8988T (cell line): ENCODE data around the gene ZNF274.
"Not testable (repeated sequence)": the region's sequence is repeated elsewhere in the genome, so short reads cannot be mapped to it uniquely, and the experiment has no call there.

Experiments
- DNase-seq: peaks from one replicate; pipeline ENCODE4 v3.0.0; 2011

Gene ZNF274

DNA sequence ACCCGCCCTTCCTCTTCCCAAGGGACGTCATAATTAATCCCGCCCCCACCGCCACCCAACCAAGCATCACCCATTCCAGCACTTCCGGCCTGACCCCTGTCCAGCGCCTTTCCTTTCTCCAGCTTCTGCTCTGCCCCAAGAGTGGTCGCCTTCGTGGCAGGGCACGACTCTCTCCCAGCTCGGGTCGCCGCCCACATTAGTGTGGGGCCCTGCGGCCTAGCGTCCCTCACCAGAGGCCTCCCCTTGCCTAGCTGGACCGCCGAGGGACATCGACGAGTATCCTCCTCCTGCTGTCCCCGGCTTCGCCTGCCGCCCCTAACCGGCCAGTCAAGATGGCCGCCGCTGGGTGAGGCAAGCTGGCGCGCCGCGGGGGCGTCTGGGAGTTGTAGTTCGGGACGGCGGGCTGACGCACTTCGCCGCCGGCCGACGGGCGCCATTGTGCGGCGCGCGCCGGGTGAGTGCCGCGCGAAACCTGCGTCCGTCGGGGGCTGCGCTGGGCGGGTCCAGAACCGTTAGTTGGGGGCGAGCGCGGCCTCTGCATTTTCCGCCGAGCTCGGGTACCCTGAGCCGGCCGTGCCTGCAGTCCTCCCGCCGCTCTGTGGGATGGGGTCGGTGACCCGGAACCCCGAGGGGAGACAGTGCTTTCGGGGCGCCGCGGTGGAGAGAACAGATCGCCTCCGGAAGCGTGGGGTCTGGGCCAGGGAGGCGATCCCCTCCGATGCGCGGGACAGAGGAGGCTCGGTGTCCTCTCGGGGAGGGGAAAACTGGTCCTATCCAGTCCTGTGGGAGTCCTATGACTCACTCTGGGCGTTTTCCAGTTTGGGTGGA, at the start of gene ZNF274:
Gene ZNF274, plus strand, starts transcription at position 73 of the 828 bp plus-strand sequence. CDS start 905 bp downstream, outside the sequence.
- DNase-seq = peak; percentile 82

- DNase-seq = no peak
Measured at GRCh38 chr19:58134244-58134643, 48.6 kb upstream of the ZNF274 start.

GRCh38 chr19:58145849-58146248, 37.0 kb upstream of the ZNF274 start:
- no peak for DNase-seq

DNA sequence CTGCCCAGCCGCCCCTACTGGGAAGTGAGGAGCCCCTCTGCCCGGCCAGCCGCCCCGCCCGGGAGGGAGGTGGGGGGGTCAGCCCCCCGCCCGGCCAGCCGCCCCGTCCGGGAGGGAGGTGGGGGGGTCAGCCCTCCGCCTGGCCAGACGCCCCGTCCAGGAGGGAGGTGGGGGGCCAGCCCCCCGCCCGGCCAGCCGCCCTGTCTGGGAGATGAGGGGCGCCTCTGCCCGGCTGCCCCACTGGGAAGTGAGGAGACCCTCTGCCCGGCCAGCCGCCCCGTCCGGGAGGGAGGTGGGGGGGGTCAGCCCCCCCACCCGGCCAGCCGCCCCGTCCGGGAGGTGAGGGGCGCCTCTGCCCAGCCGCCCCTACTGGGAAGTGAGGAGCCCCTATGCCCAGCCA, 35.4 kb upstream of the ZNF274 start:
- not testable (repeated sequence) for DNase-seq

GRCh38 chr19:58150328-58150921, 32.4 kb upstream of the ZNF274 start, which contains the start of gene ZNF329:
Gene ZNF329, minus strand, starts transcription at chr19:58150789. Its CDS starts 21,286 bp downstream, at chr19:58129503.
- DNase-seq = peak; percentile 85

DNA sequence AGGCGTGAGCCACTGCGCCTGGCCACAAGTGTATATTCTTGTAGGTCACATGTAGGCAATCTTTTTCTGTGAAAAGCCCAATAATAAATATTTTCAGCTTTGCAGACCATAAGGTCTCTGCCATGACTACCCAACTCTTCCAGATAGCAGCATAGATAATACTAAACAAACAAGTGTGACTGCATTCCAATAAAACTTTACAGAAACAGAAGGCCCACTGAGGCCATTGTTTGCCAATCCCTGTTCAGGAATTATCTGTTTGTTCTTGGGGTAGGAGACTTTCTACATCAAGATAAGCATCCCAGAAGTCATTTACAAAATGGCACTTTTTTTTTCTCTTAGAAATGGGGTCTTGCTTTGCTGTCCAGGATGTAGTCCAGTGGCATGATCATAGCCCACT, 29.5 kb upstream of the ZNF274 start:
- no peak for DNase-seq

- DNase-seq = no peak
Measured at GRCh38 chr19:58154287-58154678, 28.6 kb upstream of the ZNF274 start.

- DNase-seq = peak; percentile 77
Measured at GRCh38 chr19:58154679-58155648, 27.9 kb upstream of the ZNF274 start.

DNA sequence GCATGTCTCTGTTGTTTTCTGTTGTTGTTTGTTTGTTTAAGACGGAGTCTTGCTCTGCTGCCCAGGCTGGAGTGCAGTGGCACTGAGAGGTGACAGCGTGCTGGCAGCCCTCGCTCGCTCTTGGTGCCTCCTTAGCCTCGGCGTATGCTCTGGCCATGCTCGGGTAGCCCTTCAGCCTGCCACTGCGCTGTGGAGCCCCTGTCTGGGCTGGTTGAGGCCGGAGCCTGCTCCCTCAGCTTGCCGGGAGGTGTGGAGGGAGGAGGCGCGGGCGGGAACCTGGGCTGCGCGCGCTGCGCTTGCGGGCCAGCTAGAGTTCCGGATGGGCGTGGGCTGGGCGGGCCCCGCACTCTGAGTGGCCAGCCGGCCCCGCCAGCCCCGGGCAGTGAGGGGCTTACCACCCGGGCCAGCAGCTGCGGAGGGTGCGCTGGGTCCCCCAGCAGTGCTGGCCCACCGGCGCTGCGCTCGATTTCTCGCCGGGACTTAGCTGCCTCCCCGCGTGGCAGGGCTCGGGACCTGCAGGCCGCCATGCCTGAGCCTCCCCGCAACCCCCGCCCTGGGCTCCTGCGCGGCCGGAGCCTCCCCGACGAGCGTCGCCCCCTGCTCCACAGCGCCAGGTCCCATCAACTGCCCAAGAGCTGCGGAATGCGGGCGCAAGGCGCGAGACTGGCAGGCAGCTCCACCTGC, 25.7 kb upstream of the ZNF274 start:
- no peak for DNase-seq

- no peak for DNase-seq
Measured at GRCh38 chr19:58166268-58166667, 16.6 kb upstream of the ZNF274 start.

DNA sequence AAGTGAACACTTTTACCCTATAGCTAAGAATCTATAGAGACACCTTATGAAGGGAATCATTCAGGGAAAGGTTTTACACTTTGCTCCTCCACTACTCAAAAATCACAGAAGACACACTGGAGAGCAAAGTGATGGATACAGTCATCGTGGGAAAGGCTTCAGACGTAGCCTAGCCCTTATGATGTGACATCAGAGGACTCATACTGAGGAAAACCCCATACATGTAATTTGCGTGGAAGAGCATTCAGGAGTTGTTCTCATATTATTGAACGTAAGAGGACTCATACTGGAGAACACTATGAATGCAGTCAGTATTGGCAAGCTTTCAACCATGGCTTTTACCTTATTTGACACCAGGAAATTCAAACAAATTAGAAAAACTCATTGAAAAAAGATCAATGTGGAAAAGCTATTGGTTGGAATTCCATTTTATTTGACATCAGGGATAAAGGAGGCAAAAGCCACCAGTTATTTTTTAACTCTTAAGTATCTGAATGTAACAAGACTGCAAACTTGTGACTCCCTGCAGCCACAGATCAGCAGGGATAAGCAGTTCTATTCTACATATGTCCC, 16.1 kb upstream of the ZNF274 start:
- DNase-seq = no peak

GRCh38 chr19:58170860-58171259, 12.0 kb upstream of the ZNF274 start:
- no peak for DNase-seq

GRCh38 chr19:58181902-58182576, 822 bp upstream of the ZNF274 start:
- DNase-seq = no peak

- DNase-seq = no peak
Measured at GRCh38 chr19:58182577-58182988, 278 bp upstream of the ZNF274 start.

DNA sequence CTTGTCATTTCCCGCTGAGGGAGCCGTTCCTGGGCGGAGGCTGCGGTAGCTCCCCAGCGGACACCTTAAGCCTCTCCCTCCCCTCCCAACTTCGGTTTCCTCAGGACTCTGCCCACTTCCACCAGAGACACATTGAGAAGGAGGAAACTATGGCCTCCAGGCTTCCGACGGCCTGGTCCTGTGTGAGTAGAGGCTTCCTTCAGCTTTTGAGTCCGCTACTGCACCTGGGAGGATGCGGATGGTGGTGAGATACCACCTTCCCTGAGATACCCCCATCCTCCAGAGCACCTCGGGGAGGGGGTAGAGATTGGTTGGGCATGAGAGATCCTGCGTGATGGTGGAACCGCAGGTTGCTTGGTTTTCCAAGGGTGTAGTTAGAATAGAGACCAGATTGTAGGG, 955 bp downstream of the ZNF274 start:
- no peak for DNase-seq

DNA sequence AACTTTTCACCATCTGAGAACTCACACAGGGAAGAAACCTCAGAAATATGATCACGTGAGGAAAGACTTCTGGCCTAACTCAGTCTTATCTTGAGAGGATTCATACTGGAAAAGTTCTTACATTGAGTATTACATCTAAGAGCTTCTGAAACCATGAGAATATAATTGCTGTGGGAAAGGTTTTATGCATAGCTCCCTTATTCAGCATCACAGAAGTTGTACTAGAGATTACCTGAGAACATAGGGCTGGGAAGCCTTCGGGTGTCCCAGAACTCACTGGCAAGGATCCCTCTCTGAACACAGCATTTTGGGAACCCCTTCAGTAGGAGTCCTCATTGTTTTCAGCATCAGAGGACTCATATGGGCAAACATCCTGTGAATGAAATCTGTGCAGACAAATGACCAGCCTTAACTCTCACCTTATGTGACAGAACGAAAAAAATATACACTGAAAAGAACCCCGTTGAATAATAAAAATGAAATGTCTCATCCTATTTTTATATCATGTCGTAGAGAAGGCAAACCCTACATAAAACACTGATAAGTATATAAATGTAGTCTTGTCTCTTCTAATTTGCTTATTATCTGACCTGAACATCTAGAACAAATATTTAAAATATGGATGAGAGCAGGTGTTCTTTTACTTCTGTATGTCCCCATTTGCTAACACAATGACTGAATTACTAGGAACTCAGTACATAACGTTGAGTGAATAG, 14.2 kb downstream of the ZNF274 start:
- DNase-seq = no peak

- no peak for DNase-seq
Measured at GRCh38 chr19:58203814-58204475, 21.1 kb downstream of the ZNF274 start.

DNA sequence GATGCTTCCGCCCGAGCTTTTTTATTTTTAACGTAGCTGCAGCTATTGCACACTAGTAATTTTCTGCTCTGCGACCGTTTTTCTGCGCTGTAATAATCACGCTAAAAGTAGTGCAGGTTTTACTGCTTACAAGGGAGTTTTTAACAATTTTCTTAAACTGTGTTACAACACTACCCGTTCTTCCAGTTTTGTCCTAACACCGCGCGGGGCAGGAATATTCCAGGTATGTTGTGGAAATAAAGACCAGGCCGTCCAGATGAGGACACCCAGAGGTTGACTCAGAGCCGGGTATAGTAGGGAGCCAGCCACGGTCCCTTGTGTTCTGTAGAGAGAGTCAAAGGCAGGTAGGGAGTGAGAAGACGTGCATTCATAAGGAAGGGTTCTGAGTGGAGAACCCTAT, 21.7 kb downstream of the ZNF274 start:
- DNase-seq = no peak

DNA sequence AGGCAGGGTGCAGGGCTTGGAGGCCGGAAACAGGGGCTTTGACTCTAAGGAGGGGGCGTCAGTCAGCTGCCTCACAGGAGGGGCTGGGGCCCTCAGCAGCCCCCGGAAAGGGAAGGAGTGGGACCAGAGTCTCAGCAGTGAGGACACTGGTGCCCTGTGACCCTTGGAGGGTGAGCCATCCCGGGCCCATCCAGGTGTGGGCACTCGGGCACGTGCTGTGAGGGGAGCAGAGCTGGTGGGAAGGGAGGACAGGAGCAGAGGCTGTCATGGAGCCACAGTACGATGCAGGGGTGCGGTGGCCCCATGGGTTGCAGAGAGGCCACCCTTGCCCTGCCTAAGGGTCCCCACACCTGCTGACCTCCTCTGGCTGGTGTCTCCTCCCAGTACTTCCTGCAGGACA, 26.7 kb downstream of the ZNF274 start:
- no peak for DNase-seq

DNA sequence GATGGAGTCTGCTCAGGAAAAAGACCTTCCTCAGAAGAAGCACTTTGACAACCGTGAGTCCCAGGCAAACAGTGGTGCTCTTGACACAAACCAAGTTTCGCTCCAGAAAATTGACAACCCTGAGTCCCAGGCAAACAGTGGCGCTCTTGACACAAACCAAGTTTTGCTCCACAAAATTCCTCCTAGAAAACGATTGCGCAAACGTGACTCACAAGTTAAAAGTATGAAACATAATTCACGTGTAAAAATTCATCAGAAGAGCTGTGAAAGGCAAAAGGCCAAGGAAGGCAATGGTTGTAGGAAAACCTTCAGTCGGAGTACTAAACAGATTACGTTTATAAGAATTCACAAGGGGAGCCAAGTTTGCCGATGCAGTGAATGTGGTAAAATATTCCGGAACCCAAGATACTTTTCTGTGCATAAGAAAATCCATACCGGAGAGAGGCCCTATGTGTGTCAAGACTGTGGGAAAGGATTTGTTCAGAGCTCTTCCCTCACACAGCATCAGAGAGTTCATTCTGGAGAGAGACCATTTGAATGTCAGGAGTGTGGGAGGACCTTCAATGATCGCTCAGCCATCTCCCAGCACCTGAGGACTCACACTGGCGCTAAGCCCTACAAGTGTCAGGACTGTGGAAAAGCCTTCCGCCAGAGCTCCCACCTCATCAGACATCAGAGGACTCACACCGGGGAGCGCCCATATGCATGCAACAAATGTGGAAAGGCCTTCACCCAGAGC, 29.6 kb downstream of the ZNF274 start:
- DNase-seq = no peak
